Activated CD8-positive, alpha-beta T cell treated with anti-CD3 and anti-CD28 coated beads for 36 hours (primary cell): Measurements from ENCODE around the gene FSTL3. TPM values are rescaled to one million over a fixed set of nuclear protein-coding genes. Genes with fewer than 3 reads are reported as not detected.

Experiments used
- ATAC-seq: fragments of 200-7000 bp; cut with Tn5 transposase; one replicate; pipeline ENCODE4 v1.10.0; 2021; ENCODE audit warnings: mild to moderate bottlenecking, moderate library complexity
- CTCF ChIA-PET: fragments of 350-600 bp; sonication (Branson Sonifier 250); formaldehyde crosslinking; loops from one replicate; lab custom pipeline; 2021; ENCODE audit warnings: antibody characterized with exemption; lab: Charles Lee
- POLR2A ChIA-PET: fragments of 350-600 bp; sonication (Branson Sonifier 250); formaldehyde crosslinking; loops from one replicate; lab custom pipeline; 2021; ENCODE audit warnings: antibody characterized with exemption; lab: Charles Lee
- DNase-seq: peaks from one replicate; pipeline ENCODE4 v3.0.0-alpha.2; 2020
- H3K27ac Mint-ChIP-seq: one replicate; pipeline ENCODE4 v1.8.0; 2021; ENCODE audit warnings: mild to moderate bottlenecking, mixed read lengths
- H3K27me3 Mint-ChIP-seq: one replicate; pipeline ENCODE4 v1.8.0; 2021; ENCODE audit warnings: mixed read lengths
- H3K36me3 Mint-ChIP-seq: one replicate; pipeline ENCODE4 v1.8.0; 2021; ENCODE audit warnings: low read depth, mixed read lengths
- H3K4me1 Mint-ChIP-seq: one replicate; pipeline ENCODE4 v1.8.0; 2021; ENCODE audit warnings: low read depth, mixed read lengths
- H3K4me3 Mint-ChIP-seq: one replicate; pipeline ENCODE4 v1.8.0; 2021; ENCODE audit warnings: mild to moderate bottlenecking, moderate library complexity, mixed read lengths
- H3K9me3 Mint-ChIP-seq: one replicate; pipeline ENCODE4 v1.8.0; 2021; ENCODE audit warnings: mixed read lengths
- CTCF ChIP-seq: fragments of 200-600 bp; IDR thresholded peaks from one replicate; pipeline ENCODE4 v1.8.0; 2022; ENCODE audit warnings: antibody characterized with exemption, mild to moderate bottlenecking
- intact Hi-C: fragments of 100-400 bp; cut with micrococcal nuclease; formaldehyde crosslinking; loops from one replicate; pipeline ENCODE4 v1.10.0; 2022
- total RNA-seq, 2 experiments: library from RNA; stranded (reverse); gene quantifications; one replicate each; pipeline ENCODE4 v1.2.3, GENCODE V29; 2021

Gene FSTL3
- total RNA-seq, 2 experiments from 2014 or later: 12.3 TPM

- POLR2A ChIA-PET: no interaction called here
- intact Hi-C loops: loop anchor here (10.0 kb wide), 1 partner anchor 148 kb away; the partner anchor contains the start of gene HCN2
- Mint-ChIP-seq H3K27ac (no peak overlapping the region), H3K4me3 (no peak overlapping the region), H3K27me3 (no peaks in the 10 kb centered on the region), H3K36me3 (no peaks in the 10 kb centered on the region), H3K9me3 (no peaks in the 10 kb centered on the region), H3K4me1 (peaks cover 2% of the 10 kb centered on the region)
- TF ChIP-seq CTCF: no peak
- DNase-seq: no peak
- ATAC-seq: no peak
- CTCF ChIA-PET: no interaction called here
Observed at GRCh38 chr19:732148-733069, 56.2 kb downstream of the FSTL3 start.

Other genes starting within 250 kb of the FSTL3 start
- gene SHC2, start 215.4 kb upstream of the FSTL3 start, total RNA-seq: under 1 TPM; 0.25 to 0.45 TPM
- gene MADCAM1, start 179.9 kb upstream of the FSTL3 start, total RNA-seq: under 1 TPM; 0.20 to 0.22 TPM
- 1 to 10 TPM; 8.9 to 9.3 TPM for gene TPGS1, start 168.9 kb upstream of the FSTL3 start, total RNA-seq
- 10 to 100 TPM; 38.1 to 43.7 TPM for gene CDC34, start 144.6 kb upstream of the FSTL3 start, total RNA-seq
- gene GZMM, start 132.3 kb upstream of the FSTL3 start, total RNA-seq: 10 to 100 TPM; 52.7 to 58.5 TPM
- 100 to 1,000 TPM; 159 to 160 TPM for gene BSG, start 103.8 kb upstream of the FSTL3 start, total RNA-seq
- gene HCN2, start 86.5 kb upstream of the FSTL3 start, total RNA-seq: under 1 TPM; 0.18 TPM
- 10 to 100 TPM; 66.6 to 67.9 TPM for gene POLRMT, start 42.9 kb upstream of the FSTL3 start, total RNA-seq
- under 1 TPM in 1 of 2 experiments, not detected in 1; 0.16 TPM for gene FGF22, start 36.5 kb upstream of the FSTL3 start, total RNA-seq
- gene RNF126, start 13.2 kb upstream of the FSTL3 start, total RNA-seq: 100 to 1,000 TPM in 1 of 2 experiments, 10 to 100 TPM in 1; 99.1 to 101 TPM
- not detected for gene PRSS57, start 19.1 kb downstream of the FSTL3 start, total RNA-seq
- gene PALM, start 32.5 kb downstream of the FSTL3 start, total RNA-seq: under 1 TPM; 0.22 to 0.36 TPM
- gene MISP, start 74.7 kb downstream of the FSTL3 start, total RNA-seq: not detected
- 100 to 1,000 TPM; 581 to 582 TPM for gene PTBP1, start 121.1 kb downstream of the FSTL3 start, total RNA-seq
- gene PLPPR3, start 145.6 kb downstream of the FSTL3 start, total RNA-seq: not detected
- not detected for gene AZU1, start 151.4 kb downstream of the FSTL3 start, total RNA-seq
- not detected for gene PRTN3, start 164.6 kb downstream of the FSTL3 start, total RNA-seq
- not detected for gene ELANE, start 175.9 kb downstream of the FSTL3 start, total RNA-seq
- 1 to 10 TPM in 1 of 2 experiments, under 1 TPM in 1; 0.60 to 1.4 TPM for gene CFD, start 183.3 kb downstream of the FSTL3 start, total RNA-seq
- gene MED16, start 216.8 kb downstream of the FSTL3 start, total RNA-seq: 10 to 100 TPM; 37.6 to 37.8 TPM
- not detected for gene RNU6-9, start 217.1 kb downstream of the FSTL3 start, total RNA-seq
- 10 to 100 TPM; 58.4 to 61.5 TPM for gene R3HDM4, start 236.8 kb downstream of the FSTL3 start, total RNA-seq
- 10 to 100 TPM; 14.0 to 15.5 TPM for gene KISS1R, start 240.9 kb downstream of the FSTL3 start, total RNA-seq
- gene ARID3A, start 249.6 kb downstream of the FSTL3 start, total RNA-seq: 10 to 100 TPM; 18.7 to 22.1 TPM